H9 (cell line): Measurements from ENCODE around the gene PTPN21. TPM values are rescaled to one million over a fixed set of nuclear protein-coding genes. Genes with fewer than 3 reads are reported as not detected.

Experiments used
- DNase-seq: peaks from one replicate; pipeline ENCODE4 v3.0.0-alpha.2; 2017
- H2AFZ ChIP-seq: one replicate; pipeline ENCODE4 v1.6.1; 2013; ENCODE audit warnings: mild to moderate bottlenecking, low read length, control low read depth, moderate library complexity
- H2AK5ac ChIP-seq: 2 replicates; pipeline ENCODE4 v1.6.1; 2013; ENCODE audit warnings: low read length, control low read depth, mixed read lengths; ENCODE audit not compliant: insufficient read length
- H2BK120ac ChIP-seq: one replicate; pipeline ENCODE4 v1.6.1; 2013; ENCODE audit warnings: low read depth, mild to moderate bottlenecking, low read length, control low read depth, inconsistent platforms; ENCODE audit not compliant: poor library complexity, severe bottlenecking
- H2BK12ac ChIP-seq: 2 replicates; pipeline ENCODE4 v1.6.1; 2013; ENCODE audit warnings: low read length, control low read depth, mixed read lengths, low read depth; ENCODE audit not compliant: insufficient read length
- H2BK15ac ChIP-seq: 2 replicates; pipeline ENCODE4 v1.6.1; 2013; ENCODE audit warnings: low read depth, low read length, control low read depth
- H2BK20ac ChIP-seq: one replicate; pipeline ENCODE4 v1.6.1; 2013; ENCODE audit warnings: low read depth, mild to moderate bottlenecking, low read length, control low read depth, inconsistent platforms; ENCODE audit not compliant: poor library complexity, severe bottlenecking
- H2BK5ac ChIP-seq: 2 replicates; pipeline ENCODE4 v1.6.1; 2013; ENCODE audit warnings: low read length, control low read depth, mixed read lengths; ENCODE audit not compliant: insufficient read length
- H3K14ac ChIP-seq: 2 replicates; pipeline ENCODE4 v1.6.1; 2013; ENCODE audit warnings: low read length, control low read depth; ENCODE audit not compliant: insufficient read depth
- H3K18ac ChIP-seq: 2 replicates; pipeline ENCODE4 v1.6.1; 2013; ENCODE audit warnings: low read depth, mild to moderate bottlenecking, mixed read lengths, low read length, control low read depth; ENCODE audit not compliant: insufficient read length
- H3K23ac ChIP-seq: 2 replicates; pipeline ENCODE4 v1.6.1; 2013; ENCODE audit warnings: low read length, control low read depth, mixed read lengths, low read depth; ENCODE audit not compliant: insufficient read length
- H3K23me2 ChIP-seq: 2 replicates; pipeline ENCODE4 v1.6.1; 2013; ENCODE audit warnings: low read depth, mild to moderate bottlenecking, mixed read lengths, low read length, control low read depth; ENCODE audit not compliant: insufficient read length, poor library complexity, severe bottlenecking
- H3K27ac ChIP-seq: 2 replicates; pipeline ENCODE4 v1.5.1; 2013; ENCODE audit warnings: low read length, control low read depth, mixed read lengths, low read depth; ENCODE audit not compliant: insufficient read length
- H3K27me3 ChIP-seq: 2 replicates; pipeline ENCODE4 v1.6.1; 2013; ENCODE audit warnings: low read length, control low read depth, inconsistent platforms; ENCODE audit not compliant: insufficient read depth
- H3K4ac ChIP-seq: 2 replicates; pipeline ENCODE4 v1.6.1; 2013; ENCODE audit warnings: low read depth, mild to moderate bottlenecking, control low read depth, inconsistent platforms, low read length, moderate library complexity
- H3K4me1 ChIP-seq: 2 replicates; pipeline ENCODE4 v1.6.1; 2013; ENCODE audit warnings: low read length, control low read depth, inconsistent platforms; ENCODE audit not compliant: insufficient read depth
- H3K4me2 ChIP-seq: 2 replicates; pipeline ENCODE4 v1.6.1; 2013; ENCODE audit warnings: low read length, control low read depth, mixed read lengths; ENCODE audit not compliant: insufficient read length, insufficient read depth
- H3K56ac ChIP-seq: 2 replicates; pipeline ENCODE4 v1.6.1; 2013; ENCODE audit warnings: low read depth, mild to moderate bottlenecking, mixed read lengths, low read length, control low read depth; ENCODE audit not compliant: insufficient read length
- H3K79me1 ChIP-seq: 2 replicates; pipeline ENCODE4 v1.6.1; 2013; ENCODE audit warnings: low read depth, mild to moderate bottlenecking, moderate library complexity, low read length, control low read depth, inconsistent platforms; ENCODE audit not compliant: insufficient read depth, poor library complexity, severe bottlenecking
- H3K79me2 ChIP-seq: 2 replicates; pipeline ENCODE4 v1.6.1; 2013; ENCODE audit warnings: low read length, control low read depth, inconsistent platforms; ENCODE audit not compliant: insufficient read depth
- H3K9ac ChIP-seq: 2 replicates; pipeline ENCODE4 v1.6.1; 2013; ENCODE audit warnings: low read length, control low read depth, mixed read lengths; ENCODE audit not compliant: insufficient read length; ENCODE audit errors: extremely low read depth
- H3K9me3 ChIP-seq: one replicate; pipeline ENCODE4 v1.6.1; 2013; ENCODE audit warnings: low read depth, low read length, inconsistent platforms; ENCODE audit not compliant: control insufficient read depth
- H3T11ph ChIP-seq: one replicate; pipeline ENCODE4 v1.6.1; 2013; ENCODE audit warnings: mild to moderate bottlenecking, low read length, control low read depth, inconsistent platforms
- H4K20me1 ChIP-seq: one replicate; pipeline ENCODE4 v1.6.1; 2013; ENCODE audit not compliant: control insufficient read depth, insufficient read length, insufficient read depth
- H4K5ac ChIP-seq: 2 replicates; pipeline ENCODE4 v1.6.1; 2013; ENCODE audit warnings: low read depth, mild to moderate bottlenecking, mixed read lengths, low read length, control low read depth; ENCODE audit not compliant: insufficient read length
- H4K8ac ChIP-seq: replicated peaks from 2 replicates; pipeline ENCODE4 v1.6.1; 2013; ENCODE audit warnings: low read length, control low read depth, mixed read lengths, low read depth; ENCODE audit not compliant: insufficient read length
- H4K91ac ChIP-seq: 2 replicates; pipeline ENCODE4 v1.6.1; 2013; ENCODE audit warnings: low read depth, mild to moderate bottlenecking, moderate library complexity, mixed read lengths, low read length, control low read depth; ENCODE audit not compliant: insufficient read length
- H3K27ac Mint-ChIP-seq, 3 experiments: 2 replicates in 2 of 3; 3 replicates in 1 of 3; pipeline ENCODE4 v1.8.0; 2020 to 2021; ENCODE audit warnings: mixed read lengths in 3 of 3, mild to moderate bottlenecking in 1 of 3, moderate library complexity in 1 of 3
- H3K27me3 Mint-ChIP-seq: 2 replicates; pipeline ENCODE4 v1.8.0; 2021; ENCODE audit warnings: low read depth, mild to moderate bottlenecking, moderate library complexity, mixed read lengths
- H3K36me3 Mint-ChIP-seq, 3 experiments: 2 replicates in 2 of 3; 3 replicates in 1 of 3; pipeline ENCODE4 v1.8.0; 2020 to 2021; ENCODE audit warnings: low read depth in 3 of 3, mixed read lengths in 3 of 3; ENCODE audit not compliant: insufficient read depth in 1 of 3
- H3K4me1 Mint-ChIP-seq, 2 experiments: 2 replicates each; pipeline ENCODE4 v1.8.0; 2020; ENCODE audit warnings: mixed read lengths in 2 of 2
- H3K4me3 Mint-ChIP-seq, 2 experiments: 2 replicates in 1 of 2; 3 replicates in 1 of 2; pipeline ENCODE4 v1.8.0; 2020 to 2021; ENCODE audit warnings: mild to moderate bottlenecking in 2 of 2, mixed read lengths in 2 of 2, moderate library complexity in 1 of 2
- H3K9me3 Mint-ChIP-seq, 2 experiments: 2 replicates in 1 of 2; 3 replicates in 1 of 2; pipeline ENCODE4 v1.8.0; 2020; ENCODE audit warnings: mild to moderate bottlenecking in 2 of 2, mixed read lengths in 2 of 2, moderate library complexity in 1 of 2
- CTCF ChIP-seq: fragments of 200-600 bp; sonication (generic); conservative IDR thresholded peaks from 3 replicates; pipeline ENCODE4 v1.8.0; 2021; ENCODE audit warnings: antibody characterized with exemption, mild to moderate bottlenecking
- whole genome bisulfite sequencing: extraction: QIAGEN DNeasy Blood & Tissue Kit; methylation state at CpG from one replicate; pipeline ENCODE4 v1.1.7; 2013; ENCODE audit warnings: missing lambda C conversion rate, low lambda C conversion rate, mixed read lengths; ENCODE audit not compliant: insufficient read length; ENCODE audit errors: extremely low coverage; 5-methylcytosine and 5-hydroxymethylcytosine counted together
- total RNA-seq: library from RNA; stranded (reverse); gene quantifications from 2 replicates; pipeline ENCODE4 v1.2.1, GENCODE V29; 2021

The PTPN21 gene
- total RNA-seq, 1 experiment from 2014 or later: 14.3 TPM

- Histone ChIP-seq H3K23ac (no peak overlapping the region), H4K5ac (no peak overlapping the region), H3K79me1 (no peaks in the 10 kb centered on the region), H3K27me3 (no peaks in the 10 kb centered on the region), H3K4ac (no peak overlapping the region), H2AK5ac (no peak overlapping the region), H3K18ac (no peak overlapping the region), H4K91ac (no peak overlapping the region), H3K4me1 (no peaks in the 10 kb centered on the region), H3K56ac (no peak overlapping the region), H3K9ac (no peak overlapping the region), H3K14ac (no peak overlapping the region), H2BK12ac (no peak overlapping the region), H2BK15ac (no peak overlapping the region), H2BK120ac (no peak overlapping the region), H3K79me2 (no peaks in the 10 kb centered on the region), H3T11ph (no peak overlapping the region), H2BK20ac (no peak overlapping the region), H4K8ac (no peak overlapping the region), H3K4me2 (no peak overlapping the region), H2AFZ (no peak overlapping the region), H2BK5ac (no peak overlapping the region), H3K27ac (no peak overlapping the region), H3K9me3 (no peaks in the 10 kb centered on the region), H4K20me1 (no peaks in the 10 kb centered on the region), H3K23me2 (no peaks in the 10 kb centered on the region)
- Mint-ChIP-seq H3K4me1 (no peaks in the 10 kb centered on the region), H3K27ac (no peak overlapping the region), H3K27me3 (no peaks in the 10 kb centered on the region), H3K9me3 (no peaks in the 10 kb centered on the region; a peak in 1 of 5 replicates), H3K36me3 (peaks cover 0 to 8% (median 0%) of the 10 kb centered on the region in 3 experiments; a peak in 2 of 7 replicates), H3K4me3 (no peak overlapping the region)
- DNase-seq: no peak
- TF ChIP-seq CTCF: no peak
- no CpG with 5 or more reads among the region's 3 CpGs for WGBS
These were observed 32.4 kb downstream of the PTPN21 start for GRCh38 chr14:88522393-88522792.
